ENCODE measurements around the gene PRKAG2.

DNA sequence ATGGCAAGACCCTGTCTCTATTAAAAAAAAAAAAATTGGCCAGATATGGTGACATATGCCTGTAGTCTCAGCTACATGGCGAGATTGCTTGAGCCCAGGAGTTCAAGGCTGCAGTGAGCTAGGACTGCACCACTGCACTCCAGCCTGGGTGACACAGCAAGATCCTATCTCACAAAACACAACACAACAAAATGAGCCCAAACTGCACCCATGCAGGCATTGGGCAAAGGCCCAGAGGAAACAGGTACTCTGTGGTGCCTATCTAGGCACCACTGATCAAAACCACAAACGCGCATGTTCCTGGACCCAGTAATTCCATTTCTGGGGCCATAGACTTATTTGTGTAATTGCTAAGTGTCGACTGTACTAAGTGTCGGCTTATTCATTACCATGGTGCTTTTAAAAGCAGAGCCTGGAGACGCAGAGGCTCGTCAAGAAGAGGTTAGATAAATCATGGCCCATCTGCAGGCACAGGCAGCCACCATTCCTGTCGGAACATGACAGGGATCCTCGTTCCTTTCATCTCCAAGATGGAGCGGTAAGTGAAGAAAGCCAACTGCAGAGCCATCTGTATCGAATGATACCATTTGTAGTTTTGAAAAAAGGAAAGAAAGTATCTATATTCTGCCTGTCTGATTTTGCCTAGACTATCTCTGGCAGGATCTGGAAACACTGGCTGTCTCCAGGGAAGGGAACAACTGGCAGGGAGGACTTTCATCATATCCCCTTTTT is 196.9 kb downstream of the PRKAG2 start:
- TF ChIP-seq EZH2phosphoT487 (IDR thresholded peaks at IDR 0.05; ENCODE audit: insufficient read depth, low read depth) (no peak), EZH2 (IDR thresholded peaks at IDR 0.05; ENCODE audit: insufficient read depth, poor library complexity, severe bottlenecking) (no peak)
